ENCODE measurements around the gene PRR30.

Gene PRR30

GRCh38 chr2:27152796-27153464, 13.7 kb upstream of the PRR30 start:
- peak; percentile 55 for DNase-seq

GRCh38 chr2:27152102-27152795, 13.0 kb upstream of the PRR30 start:
- DNase-seq, result no peak

- DNase-seq, result no peak
Observed at GRCh38 chr2:27150639-27151230, 11.5 kb upstream of the PRR30 start.

- no peak for DNase-seq
Observed at GRCh38 chr2:27149570-27150405, 10.6 kb upstream of the PRR30 start.

GRCh38 chr2:27148801-27149439, 9.7 kb upstream of the PRR30 start, which contains the start of gene TCF23:
Gene TCF23 (plus strand): TSS chr2:27149004. CDS start chr2:27149134, 130 bp downstream.
- DNase-seq, result no peak

- no peak for DNase-seq
Observed at GRCh38 chr2:27147935-27148334, 8.7 kb upstream of the PRR30 start.

GRCh38 chr2:27145682-27146081, 6.5 kb upstream of the PRR30 start:
- no peak for DNase-seq

- no peak for DNase-seq
Observed at GRCh38 chr2:27143285-27143684, 4.1 kb upstream of the PRR30 start.

GRCh38 chr2:27138111-27138510, 1.1 kb downstream of the PRR30 start:
- DNase-seq, result no peak

GRCh38 chr2:27137322-27137935, 1.8 kb downstream of the PRR30 start:
- DNase-seq, result no peak

GRCh38 chr2:27136751-27137150, 2.5 kb downstream of the PRR30 start:
- DNase-seq, result no peak

GRCh38 chr2:27135478-27135955, 3.7 kb downstream of the PRR30 start:
- DNase-seq, result no peak

GRCh38 chr2:27134781-27135477, 4.3 kb downstream of the PRR30 start:
- no peak for DNase-seq

GRCh38 chr2:27133905-27134780, 5.1 kb downstream of the PRR30 start, which contains the start of gene PREB:
Gene PREB (minus strand): TSS chr2:27134636. CDS start chr2:27134421, 215 bp downstream.
- DNase-seq, result peak; percentile 99

- DNase-seq, result no peak
Observed at GRCh38 chr2:27133195-27133875, 5.9 kb downstream of the PRR30 start.

- DNase-seq, result no peak
Observed at GRCh38 chr2:27131429-27131828, 7.8 kb downstream of the PRR30 start.

- DNase-seq, result no peak
Observed at GRCh38 chr2:27130396-27130795, 8.8 kb downstream of the PRR30 start.

GRCh38 chr2:27128668-27129571, 10.3 kb downstream of the PRR30 start:
- no peak for DNase-seq
